ENCODE measurements around the gene SYNE4. TPM values are rescaled to one million over a fixed set of nuclear protein-coding genes. Genes with fewer than 3 reads are reported as not detected.
"Not testable (repeated sequence)": the region's sequence is repeated elsewhere in the genome, so short reads cannot be mapped to it uniquely, and the experiment has no call there.

Gene SYNE4
- total RNA-seq, 4 donors from 2014 or later = 0.89 to 5.8 (median 1.8) TPM; not detected in 1

DNA sequence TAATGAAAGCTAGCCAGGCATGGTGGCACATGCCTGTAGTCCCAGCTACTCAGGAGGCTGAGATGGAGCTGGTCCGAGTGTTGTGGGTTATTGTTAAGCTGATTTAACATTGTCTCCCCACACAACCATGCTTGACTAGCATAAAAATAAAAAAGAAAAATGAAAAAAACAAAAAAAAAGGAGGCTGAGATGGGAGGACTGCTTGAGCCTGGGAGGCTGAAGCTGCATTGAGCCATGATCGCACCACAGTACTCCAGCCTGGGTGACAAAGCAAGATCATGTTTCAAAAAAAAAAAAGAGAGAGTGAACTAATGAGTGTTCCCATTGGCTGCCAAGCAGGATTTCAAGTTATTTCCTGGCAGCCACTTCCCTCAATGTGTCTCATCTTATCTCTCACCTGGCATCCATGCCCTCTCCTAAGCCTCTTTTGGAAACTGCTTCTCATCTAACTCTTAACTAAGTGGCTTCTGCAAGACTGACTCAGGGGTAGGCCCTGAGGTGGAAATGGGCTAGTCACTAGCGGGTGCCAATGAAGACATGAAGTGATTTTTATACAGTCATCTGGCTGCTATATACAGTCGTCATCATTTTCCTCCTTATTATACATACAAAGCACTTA is 40.6 kb upstream of the SYNE4 start:
- H3K4me3 ChIP-seq (ENCODE audit: low read depth, poor library complexity, severe bottlenecking) = no peak overlapping the region
- TF ChIP-seq, protein P1, sequence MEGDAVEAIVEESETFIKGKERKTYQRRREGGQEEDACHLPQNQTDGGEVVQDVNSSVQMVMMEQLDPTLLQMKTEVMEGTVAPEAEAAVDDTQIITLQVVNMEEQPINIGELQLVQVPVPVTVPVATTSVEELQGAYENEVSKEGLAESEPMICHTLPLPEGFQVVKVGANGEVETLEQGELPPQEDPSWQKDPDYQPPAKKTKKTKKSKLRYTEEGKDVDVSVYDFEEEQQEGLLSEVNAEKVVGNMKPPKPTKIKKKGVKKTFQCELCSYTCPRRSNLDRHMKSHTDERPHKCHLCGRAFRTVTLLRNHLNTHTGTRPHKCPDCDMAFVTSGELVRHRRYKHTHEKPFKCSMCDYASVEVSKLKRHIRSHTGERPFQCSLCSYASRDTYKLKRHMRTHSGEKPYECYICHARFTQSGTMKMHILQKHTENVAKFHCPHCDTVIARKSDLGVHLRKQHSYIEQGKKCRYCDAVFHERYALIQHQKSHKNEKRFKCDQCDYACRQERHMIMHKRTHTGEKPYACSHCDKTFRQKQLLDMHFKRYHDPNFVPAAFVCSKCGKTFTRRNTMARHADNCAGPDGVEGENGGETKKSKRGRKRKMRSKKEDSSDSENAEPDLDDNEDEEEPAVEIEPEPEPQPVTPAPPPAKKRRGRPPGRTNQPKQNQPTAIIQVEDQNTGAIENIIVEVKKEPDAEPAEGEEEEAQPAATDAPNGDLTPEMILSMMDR (IDR thresholded peaks at IDR 0.05) = no peak
- DNase-seq (ENCODE audit: low spot score in 2 of 2) = no peak
- WGBS, 2 donors = 67 to 75% methylated on average over 4 of the region's 4 CpGs
- intact Hi-C loops (cut with DNase I; ENCODE audit: low total_unique reads) = no loop called here

DNA sequence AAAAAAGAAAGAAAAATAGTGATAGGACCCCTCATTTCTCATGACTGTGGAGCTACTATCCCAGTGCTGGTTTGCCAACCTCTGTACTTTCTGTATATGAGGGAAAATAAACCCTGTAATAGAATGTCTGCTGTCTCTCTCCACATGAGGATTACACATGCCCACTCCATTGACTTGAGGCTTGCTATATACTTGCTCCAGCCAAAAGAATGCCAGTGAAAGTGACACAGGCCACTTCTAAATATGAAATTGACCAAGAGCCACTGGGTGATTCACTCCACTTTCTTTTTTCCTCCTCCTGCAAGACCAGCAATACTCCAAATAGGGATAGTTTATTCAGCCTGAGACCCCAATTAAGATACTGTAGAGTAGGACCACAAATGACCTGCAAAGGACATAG is 39.2 kb upstream of the SYNE4 start:
- intact Hi-C loops (cut with DNase I; ENCODE audit: low total_unique reads) = no loop called here
- DNase-seq (ENCODE audit: low spot score in 2 of 2) = no peak
- TF ChIP-seq POLR2A (IDR thresholded peaks at IDR 0.05) = no peak
- TF ChIP-seq, protein P1 (IDR thresholded peaks at IDR 0.05) = no peak
- H3K4me3 ChIP-seq (ENCODE audit: low read depth, poor library complexity, severe bottlenecking) = no peak overlapping the region

DNA sequence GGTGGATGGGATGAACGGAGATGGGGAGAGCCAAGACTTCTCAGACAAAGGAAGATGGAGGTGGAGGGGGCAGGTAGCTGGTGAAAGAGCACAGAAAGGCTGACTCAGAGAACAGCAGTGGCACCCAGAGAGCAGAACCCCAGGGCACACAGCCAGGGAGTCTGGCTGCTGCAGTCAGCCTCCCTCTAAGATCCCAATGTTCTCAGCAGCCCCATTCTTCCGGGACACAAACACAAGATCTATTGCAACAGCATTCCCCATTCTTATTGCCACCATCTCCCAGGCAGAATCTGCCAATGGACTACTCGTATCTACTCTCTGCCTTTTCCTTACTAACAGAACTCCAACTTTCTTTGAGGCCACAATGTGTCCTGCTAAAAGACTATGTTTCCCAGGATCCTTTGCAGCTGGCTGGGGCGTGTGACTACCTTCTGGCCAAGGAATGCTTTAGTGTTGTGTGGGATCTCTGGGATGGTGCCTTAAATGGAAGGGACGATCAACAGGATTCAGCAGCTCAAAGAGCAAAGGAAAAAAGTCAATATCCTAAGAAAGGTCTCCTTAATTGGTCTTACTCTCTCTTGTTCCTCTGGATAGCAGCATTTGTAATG is 37.9 kb upstream of the SYNE4 start:
- WGBS, 2 donors = 91 to 93% methylated on average over 5 of the region's 5 CpGs
- TF ChIP-seq, protein P1 (IDR thresholded peaks at IDR 0.05) = no peak

DNA sequence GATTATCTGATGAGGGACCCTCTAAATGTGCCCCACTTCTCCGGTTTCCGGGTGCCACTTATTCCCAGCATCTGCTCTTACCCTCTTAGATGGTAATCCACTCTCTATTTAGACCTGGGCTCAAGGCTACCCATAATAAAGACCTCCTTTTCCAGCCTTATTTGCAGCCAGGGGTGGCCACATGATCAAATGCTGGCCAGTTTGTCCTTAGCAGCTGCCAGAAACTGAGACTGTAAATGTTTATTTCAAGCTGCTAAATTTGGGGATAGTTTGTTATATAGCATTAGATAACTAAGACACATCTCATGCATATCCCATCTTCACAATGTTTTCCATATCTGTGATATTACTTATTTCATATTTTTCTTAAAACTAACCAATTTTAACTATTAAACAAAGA is 35.3 kb upstream of the SYNE4 start:
- intact Hi-C loops (cut with DNase I; ENCODE audit: low total_unique reads) = no loop called here
- WGBS, 2 donors = 96 to 98% methylated on average over 2 of the region's 2 CpGs
- no peak overlapping the region for H3K4me3 ChIP-seq (ENCODE audit: low read depth, poor library complexity, severe bottlenecking)
- no peak for DNase-seq (ENCODE audit: low spot score in 2 of 2)
- TF ChIP-seq, protein P1 (IDR thresholded peaks at IDR 0.05) = no peak
- TF ChIP-seq POLR2A (IDR thresholded peaks at IDR 0.05) = no peak

More for the DNA sequence above, 37.9 kb upstream of the SYNE4 start:
- intact Hi-C loops (cut with DNase I; ENCODE audit: low total_unique reads) = no loop called here
- no peak overlapping the region for H3K4me3 ChIP-seq (ENCODE audit: low read depth, poor library complexity, severe bottlenecking)
- DNase-seq (ENCODE audit: low spot score in 2 of 2) = no peak

DNA sequence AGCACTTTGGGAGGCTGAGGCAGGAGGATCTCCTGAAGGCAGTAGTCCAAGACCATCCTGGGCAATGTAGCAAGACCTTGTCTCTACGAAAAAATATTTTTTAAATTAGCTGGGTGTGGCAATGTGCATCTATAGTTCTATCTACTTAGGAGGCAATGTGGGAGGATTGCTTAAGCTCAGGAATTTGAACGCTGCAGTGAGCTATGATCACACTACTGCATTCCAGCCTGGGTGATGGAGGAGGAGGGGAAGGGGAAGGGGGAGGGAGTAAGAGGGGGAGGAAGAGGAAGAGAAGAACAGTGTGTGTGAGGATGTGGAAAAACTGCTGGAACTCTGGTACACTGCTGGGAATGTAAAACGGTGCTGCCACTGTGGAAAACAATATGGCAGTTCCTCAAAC is 33.2 kb upstream of the SYNE4 start:
- WGBS, 2 donors = 19% methylated on average over 3 of the region's 3 CpGs
- intact Hi-C loops (cut with DNase I; ENCODE audit: low total_unique reads) = no loop called here
- TF ChIP-seq, protein P1 (IDR thresholded peaks at IDR 0.05) = no peak
- no peak for TF ChIP-seq POLR2A (IDR thresholded peaks at IDR 0.05)
- DNase-seq (ENCODE audit: low spot score in 2 of 2) = no peak
- H3K4me3 ChIP-seq (ENCODE audit: low read depth, poor library complexity, severe bottlenecking) = no peak overlapping the region

DNA sequence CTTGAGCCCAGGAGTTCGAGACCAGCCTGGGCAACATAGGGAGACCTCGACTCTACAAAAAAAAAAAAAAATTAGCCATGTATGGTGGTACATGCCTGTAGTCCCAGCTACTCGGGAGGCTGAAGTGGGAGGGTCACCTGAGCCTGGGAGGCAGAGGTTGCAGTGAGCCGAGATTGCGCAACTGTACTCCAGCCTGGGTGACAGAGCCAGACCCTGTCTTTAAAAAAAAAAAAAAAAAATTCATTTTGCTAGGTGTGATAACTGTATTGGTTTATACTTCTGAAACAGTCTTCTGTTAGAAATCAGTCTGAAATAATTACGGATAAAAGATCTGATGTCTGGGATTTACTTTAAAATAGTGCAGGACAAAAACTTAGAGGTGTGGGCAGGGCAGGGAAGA is 32.5 kb upstream of the SYNE4 start:
- intact Hi-C loops (cut with DNase I; ENCODE audit: low total_unique reads); H3K4me3 ChIP-seq (ENCODE audit: low read depth, poor library complexity, severe bottlenecking); DNase-seq (ENCODE audit: low spot score in 2 of 2): not testable (repeated sequence)
- 90 to 93% methylated on average over 6 of the region's 6 CpGs for WGBS, 2 donors
